PC-3 (cell line): ENCODE results near the gene ZBTB40.

ENCODE experiments used
- EZH2 ChIP-seq: fragments of 300-600 bp; sonication (generic); IDR thresholded peaks from one replicate; pipeline ENCODE4 v1.6.1; 2017; ENCODE audit warnings: antibody characterized with exemption, mild to moderate bottlenecking, low read length; ENCODE audit not compliant: unreplicated experiment
- EZH2phosphoT487 ChIP-seq: fragments of 300-600 bp; sonication (generic); IDR thresholded peaks from 2 replicates; pipeline ENCODE4 v1.6.1; 2018; ENCODE audit warnings: mild to moderate bottlenecking, antibody characterized with exemption, low read length, borderline replicate concordance
- TF ChIP-seq, protein P1 (sequence below): fragments of 300-600 bp; sonication (generic); conservative IDR thresholded peaks from 2 replicates; pipeline ENCODE4 v1.5.1; 2017; ENCODE audit warnings: antibody characterized with exemption, low read depth, mild to moderate bottlenecking, low read length

DNA sequence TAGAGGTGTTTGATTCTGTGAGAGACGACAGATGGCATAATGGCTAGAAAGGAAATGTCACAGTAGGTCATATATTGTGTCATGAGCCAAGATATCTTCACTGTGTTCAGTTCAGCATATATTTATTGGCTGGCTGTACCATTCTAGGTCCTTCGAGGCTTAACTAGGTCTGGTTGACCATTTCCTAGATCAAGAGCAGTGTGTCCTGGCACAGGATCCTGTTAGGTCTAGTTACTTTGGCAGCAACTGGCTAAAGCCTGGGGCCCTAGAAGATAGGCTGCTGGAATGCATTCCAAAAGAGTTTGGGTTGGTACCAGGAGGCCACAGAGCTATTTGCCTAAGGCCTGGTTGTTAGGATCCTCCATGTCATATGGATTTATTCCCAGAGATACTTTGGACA lies 20.9 kb downstream of the ZBTB40 start:
- TF ChIP-seq, protein P1, sequence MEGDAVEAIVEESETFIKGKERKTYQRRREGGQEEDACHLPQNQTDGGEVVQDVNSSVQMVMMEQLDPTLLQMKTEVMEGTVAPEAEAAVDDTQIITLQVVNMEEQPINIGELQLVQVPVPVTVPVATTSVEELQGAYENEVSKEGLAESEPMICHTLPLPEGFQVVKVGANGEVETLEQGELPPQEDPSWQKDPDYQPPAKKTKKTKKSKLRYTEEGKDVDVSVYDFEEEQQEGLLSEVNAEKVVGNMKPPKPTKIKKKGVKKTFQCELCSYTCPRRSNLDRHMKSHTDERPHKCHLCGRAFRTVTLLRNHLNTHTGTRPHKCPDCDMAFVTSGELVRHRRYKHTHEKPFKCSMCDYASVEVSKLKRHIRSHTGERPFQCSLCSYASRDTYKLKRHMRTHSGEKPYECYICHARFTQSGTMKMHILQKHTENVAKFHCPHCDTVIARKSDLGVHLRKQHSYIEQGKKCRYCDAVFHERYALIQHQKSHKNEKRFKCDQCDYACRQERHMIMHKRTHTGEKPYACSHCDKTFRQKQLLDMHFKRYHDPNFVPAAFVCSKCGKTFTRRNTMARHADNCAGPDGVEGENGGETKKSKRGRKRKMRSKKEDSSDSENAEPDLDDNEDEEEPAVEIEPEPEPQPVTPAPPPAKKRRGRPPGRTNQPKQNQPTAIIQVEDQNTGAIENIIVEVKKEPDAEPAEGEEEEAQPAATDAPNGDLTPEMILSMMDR, result no peak
- TF ChIP-seq EZH2phosphoT487, result no peak
- no peak for TF ChIP-seq EZH2
